Subcutaneous abdominal adipose tissue (tissue), 5 donors: ENCODE data around the gene ROR1.

ENCODE experiments used
- H3K27ac ChIP-seq: one replicate; pipeline ENCODE4 v1.7.0; 2013; ENCODE audit warnings: low read depth, mild to moderate bottlenecking, inconsistent platforms, low read length, moderate library complexity
- H3K27me3 ChIP-seq, 5 donors: one replicate each; pipeline ENCODE4 v1.7.0; 2013; ENCODE audit warnings: low read length in 5 of 5, inconsistent platforms in 1 of 5; ENCODE audit not compliant: control insufficient read depth in 5 of 5, insufficient read depth in 4 of 5
- H3K36me3 ChIP-seq, 5 donors: one replicate each; pipeline ENCODE4 v1.7.0; 2013; ENCODE audit warnings: low read length in 5 of 5; ENCODE audit not compliant: control insufficient read depth in 5 of 5, insufficient read depth in 5 of 5
- H3K4me1 ChIP-seq, 5 donors: one replicate each; pipeline ENCODE4 v1.7.0; 2013; ENCODE audit warnings: low read length in 5 of 5, mild to moderate bottlenecking in 3 of 5, moderate library complexity in 1 of 5; ENCODE audit not compliant: control insufficient read depth in 5 of 5, insufficient read depth in 5 of 5
- H3K4me3 ChIP-seq, 5 donors: one replicate each; pipeline ENCODE4 v1.7.0; 2013; ENCODE audit warnings: low read length in 5 of 5, low read depth in 1 of 5
- H3K9ac ChIP-seq, 5 donors: one replicate each; pipeline ENCODE4 v1.7.0; 2013; ENCODE audit warnings: low read length in 5 of 5, mild to moderate bottlenecking in 4 of 5, moderate library complexity in 3 of 5
- H3K9me3 ChIP-seq, 5 donors: one replicate each; pipeline ENCODE4 v1.7.0; 2013; ENCODE audit warnings: low read length in 5 of 5; ENCODE audit not compliant: control insufficient read depth in 5 of 5
- donor health status: healthy.
- donor health status: healthy.
- donor health status: healthy.
- donor health status: healthy.
- donor health status: healthy.

Gene ROR1

DNA sequence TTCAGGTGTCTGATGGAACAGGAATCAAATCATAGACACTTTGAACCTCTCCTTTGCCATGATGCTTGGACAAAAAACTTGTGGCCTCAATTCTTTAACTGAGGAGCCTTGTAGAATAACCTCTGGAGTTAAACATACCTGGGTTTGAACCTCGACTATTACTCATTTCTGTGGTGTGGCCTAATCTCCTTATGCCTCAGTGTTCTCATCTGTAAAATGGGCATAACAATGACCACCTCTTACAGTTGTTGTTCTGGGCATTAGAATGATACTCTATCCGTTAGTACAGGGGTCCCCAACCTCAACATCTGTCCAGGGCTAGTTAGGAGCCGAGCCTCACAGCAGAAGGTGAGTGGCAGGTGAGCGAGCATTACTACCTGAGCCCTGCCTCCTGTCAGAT is 137.2 kb downstream of the ROR1 start:
- Histone ChIP-seq H3K9ac (no peak overlapping the region), H3K36me3 (no peaks in the 10 kb centered on the region), H3K4me3 (no peak overlapping the region), H3K4me1 (peaks cover 0 to 20% (median 2%) of the 10 kb centered on the region in 5 donors), H3K27me3 (no peaks in the 10 kb centered on the region), H3K9me3 (no peaks in the 10 kb centered on the region), H3K27ac (no peak overlapping the region)

DNA sequence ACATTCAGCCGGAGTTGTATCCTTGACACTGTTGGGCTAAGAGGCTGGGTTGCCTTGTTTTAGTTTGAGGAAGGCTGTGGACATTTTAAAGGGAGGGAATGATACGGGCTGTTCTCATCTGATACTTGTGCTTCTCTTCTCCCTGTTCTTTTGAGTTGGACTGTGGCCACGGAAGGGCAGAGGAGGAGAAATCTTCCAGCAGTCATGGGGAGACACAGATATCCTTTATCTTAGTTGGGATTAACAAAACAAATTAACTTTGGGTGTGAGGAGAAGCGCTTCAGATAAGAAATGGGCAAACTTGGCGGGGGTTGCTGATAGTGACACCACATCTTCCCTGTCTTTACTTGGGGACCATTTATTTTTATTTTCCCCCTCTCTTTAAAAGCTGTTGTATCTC is 138.8 kb downstream of the ROR1 start:
- H3K27me3 ChIP-seq = no peaks in the 10 kb centered on the region
- H3K27ac ChIP-seq = no peak overlapping the region
- no peaks in the 10 kb centered on the region for H3K36me3 ChIP-seq
- H3K4me3 ChIP-seq = no peak overlapping the region
- H3K9me3 ChIP-seq = no peaks in the 10 kb centered on the region
- H3K4me1 ChIP-seq = peaks cover 0 to 20% (median 2%) of the 10 kb centered on the region in 5 donors
- H3K9ac ChIP-seq = no peak overlapping the region

GRCh38 chr1:63913533-63913932 is 139.7 kb downstream of the ROR1 start:
- no peak overlapping the region for H3K4me3 ChIP-seq
- peaks cover 0 to 12% (median 0%) of the 10 kb centered on the region in 5 donors for H3K4me1 ChIP-seq
- H3K27ac ChIP-seq = no peak overlapping the region
- H3K36me3 ChIP-seq = no peaks in the 10 kb centered on the region
- no peaks in the 10 kb centered on the region for H3K27me3 ChIP-seq
- no peak overlapping the region for H3K9ac ChIP-seq
- no peaks in the 10 kb centered on the region for H3K9me3 ChIP-seq

GRCh38 chr1:63914241-63914640 is 140.4 kb downstream of the ROR1 start:
- Histone ChIP-seq H3K36me3 (no peaks in the 10 kb centered on the region), H3K27ac (no peak overlapping the region), H3K9ac (no peak overlapping the region), H3K4me1 (peaks cover 0 to 12% (median 0%) of the 10 kb centered on the region in 5 donors), H3K27me3 (no peaks in the 10 kb centered on the region), H3K4me3 (no peak overlapping the region), H3K9me3 (no peaks in the 10 kb centered on the region)

DNA sequence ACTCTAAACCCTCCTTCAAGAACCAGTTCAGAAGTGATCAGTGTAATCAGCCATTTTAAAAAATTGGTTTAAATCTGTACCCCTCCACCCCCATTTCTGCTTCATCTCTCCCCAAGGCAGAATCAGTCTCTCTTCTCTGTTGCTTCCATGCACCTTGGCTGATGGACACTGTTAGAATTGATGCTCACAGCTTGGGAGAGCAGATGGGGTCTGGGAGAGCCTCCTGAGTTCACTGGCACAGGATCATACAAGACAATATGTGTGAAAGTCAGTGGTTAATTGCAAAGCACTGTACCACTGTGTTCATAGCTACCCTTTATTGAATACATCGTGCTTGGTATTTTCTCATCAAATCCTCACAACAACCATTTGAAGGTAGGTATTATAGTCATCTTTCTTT is 140.9 kb downstream of the ROR1 start:
- Histone ChIP-seq H3K4me1 (peaks cover 0 to 9% (median 0%) of the 10 kb centered on the region in 5 donors), H3K27me3 (no peaks in the 10 kb centered on the region), H3K9me3 (no peaks in the 10 kb centered on the region), H3K27ac (no peak overlapping the region), H3K36me3 (no peaks in the 10 kb centered on the region), H3K9ac (no peak overlapping the region), H3K4me3 (no peak overlapping the region)

DNA sequence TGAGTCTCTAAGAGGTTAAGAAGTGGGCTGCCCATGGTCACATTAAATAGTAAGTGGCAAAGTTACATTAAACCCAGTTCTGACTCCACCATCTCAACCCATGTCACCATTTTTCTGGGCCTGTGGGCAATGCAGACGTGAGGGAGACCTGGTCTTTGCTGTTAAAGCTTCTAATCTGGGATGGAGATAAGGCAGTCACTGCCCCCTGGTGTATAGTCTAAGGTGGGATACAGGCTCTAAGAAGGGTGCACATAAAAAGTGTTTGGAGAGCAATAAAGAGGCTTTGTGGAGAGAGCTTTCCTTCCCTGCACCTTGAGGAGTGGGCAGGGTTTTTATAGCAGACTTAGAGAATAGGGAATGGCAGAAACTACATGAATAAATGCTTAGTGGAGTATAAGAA is 141.3 kb downstream of the ROR1 start:
- Histone ChIP-seq H3K27ac (no peak overlapping the region), H3K36me3 (no peaks in the 10 kb centered on the region)

DNA sequence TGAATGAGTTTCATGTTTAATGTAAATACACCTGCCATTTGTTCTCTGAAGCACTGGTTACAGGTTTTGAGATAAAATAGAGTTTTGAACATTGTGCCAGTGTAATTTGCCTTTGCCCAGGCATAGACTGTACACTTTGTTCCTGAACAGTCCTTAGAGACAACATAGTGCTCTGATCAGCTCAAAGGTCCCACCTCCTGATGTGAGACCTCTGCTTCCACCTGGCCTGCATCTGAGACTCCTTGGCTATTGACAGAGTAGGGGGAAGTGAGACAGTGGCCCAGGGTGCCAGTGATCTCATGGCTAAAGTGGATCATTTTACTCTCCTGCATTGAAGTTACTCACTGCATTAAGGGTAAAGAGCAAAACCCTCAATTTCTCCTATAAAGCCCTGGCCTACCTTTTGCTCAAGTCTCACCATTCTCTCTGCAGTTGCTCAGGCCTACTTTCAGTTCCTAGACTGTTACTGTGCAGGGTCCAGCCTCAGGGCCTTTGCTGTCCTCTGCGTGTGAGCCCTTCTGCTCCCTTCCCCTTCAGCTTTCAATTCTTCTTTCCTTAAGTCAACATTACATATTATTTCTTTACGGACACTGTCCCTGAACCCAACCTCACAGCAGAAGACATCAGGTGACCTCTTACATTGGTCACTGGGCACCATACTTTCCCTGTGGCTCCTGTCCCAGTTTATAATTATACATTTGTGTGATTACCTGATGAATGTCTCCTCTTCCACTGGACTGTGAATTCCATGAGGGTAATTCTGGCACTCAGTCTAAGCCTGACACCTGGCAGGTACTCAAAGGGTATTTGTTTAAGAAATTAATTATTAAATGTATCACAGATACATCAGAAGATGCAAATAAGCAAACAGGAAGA is 142.9 kb downstream of the ROR1 start:
- no peak overlapping the region for H3K4me3 ChIP-seq
- H3K36me3 ChIP-seq = no peaks in the 10 kb centered on the region
- H3K9ac ChIP-seq = no peak overlapping the region
- H3K9me3 ChIP-seq = no peaks in the 10 kb centered on the region
- peaks cover 0 to 6% (median 0%) of the 10 kb centered on the region in 5 donors for H3K4me1 ChIP-seq
- no peak overlapping the region for H3K27ac ChIP-seq
- H3K27me3 ChIP-seq = no peaks in the 10 kb centered on the region

More for the DNA sequence above, 141.3 kb downstream of the ROR1 start:
- Histone ChIP-seq H3K9me3 (no peaks in the 10 kb centered on the region), H3K4me1 (peaks cover 0 to 6% (median 0%) of the 10 kb centered on the region in 5 donors), H3K9ac (no peak overlapping the region), H3K4me3 (no peak overlapping the region), H3K27me3 (no peaks in the 10 kb centered on the region)

DNA sequence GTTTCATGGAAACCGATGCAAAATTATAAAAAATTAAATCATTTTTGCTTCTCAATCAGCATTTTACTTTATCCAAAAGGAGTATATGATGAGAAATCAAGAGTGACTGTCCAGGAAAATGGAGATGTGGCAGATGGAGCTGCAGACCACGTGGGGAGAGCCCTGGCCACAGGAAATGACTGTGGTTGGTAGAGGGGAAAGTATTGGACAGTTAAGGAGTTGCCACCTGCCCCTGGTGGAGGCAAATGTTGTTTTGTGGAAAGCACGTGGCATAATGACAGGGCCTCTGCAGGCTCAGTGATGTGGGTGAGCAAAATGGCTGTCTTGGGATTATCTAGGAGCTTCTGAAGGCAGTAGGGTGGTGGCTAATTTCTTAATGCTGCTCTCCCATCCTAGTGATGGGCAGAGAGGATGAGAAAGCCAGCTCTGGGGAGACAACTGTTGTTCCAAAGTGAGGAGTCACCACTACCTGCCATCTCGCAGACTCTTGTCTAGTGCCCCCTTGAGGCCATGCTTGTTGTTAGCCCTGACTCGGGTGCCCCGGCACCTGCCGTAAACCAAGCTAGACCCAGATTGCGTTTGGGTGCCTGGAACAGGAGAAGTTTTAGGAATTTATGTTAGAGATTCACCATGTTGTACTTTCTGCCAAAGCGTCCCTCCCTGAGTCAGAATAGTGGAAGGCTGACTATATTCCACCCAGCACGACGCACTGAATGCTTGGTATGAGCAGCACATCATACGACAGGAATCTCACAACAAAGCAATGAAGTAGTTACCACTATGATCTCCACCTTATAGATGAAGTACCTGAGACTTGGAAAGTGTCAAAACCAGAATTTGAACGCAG is 144.0 kb downstream of the ROR1 start:
- H3K36me3 ChIP-seq = no peaks in the 10 kb centered on the region
- H3K27ac ChIP-seq = no peak overlapping the region
- no peaks in the 10 kb centered on the region for H3K27me3 ChIP-seq
- no peak overlapping the region for H3K9ac ChIP-seq
- no peaks in the 10 kb centered on the region for H3K9me3 ChIP-seq
- H3K4me1 ChIP-seq = peaks cover 0 to 6% (median 0%) of the 10 kb centered on the region in 5 donors
- H3K4me3 ChIP-seq = no peak overlapping the region

GRCh38 chr1:63918418-63918945 is 144.7 kb downstream of the ROR1 start:
- Histone ChIP-seq H3K27me3 (no peaks in the 10 kb centered on the region), H3K4me1 (peaks cover 0 to 6% (median 0%) of the 10 kb centered on the region in 5 donors)

More at GRCh38 chr1:63918418-63918945, 144.7 kb downstream of the ROR1 start:
- Histone ChIP-seq H3K9ac (no peak overlapping the region), H3K4me3 (no peak overlapping the region), H3K36me3 (no peaks in the 10 kb centered on the region), H3K27ac (no peak overlapping the region), H3K9me3 (no peaks in the 10 kb centered on the region)
